WTC11 (cell line): ENCODE data around the gene CACNA1C.

Experiments
- SMAD3 ChIP-seq: sonication (generic); formaldehyde crosslinking; IDR thresholded peaks from 2 replicates; pipeline ENCODE4 v1.8.0; 2022; ENCODE audit warnings: missing genetic modification reagents, mild to moderate bottlenecking, borderline replicate concordance
- TF ChIP-seq, protein P1 (sequence below): fragments of 200-600 bp; IDR thresholded peaks from 2 replicates; pipeline ENCODE4 v1.8.0; 2022; ENCODE audit warnings: antibody characterized with exemption
- TF ChIP-seq, protein P2 (sequence below): sonication (generic); formaldehyde crosslinking; IDR thresholded peaks from 2 replicates; pipeline ENCODE4 v1.8.0; 2022; ENCODE audit warnings: mild to moderate bottlenecking, missing genetic modification reagents
- TF ChIP-seq, protein P3 (sequence below): sonication (generic); formaldehyde crosslinking; IDR thresholded peaks from 2 replicates; pipeline ENCODE4 v1.8.1; 2023; ENCODE audit warnings: mild to moderate bottlenecking, missing genetic modification reagents, moderate library complexity

DNA sequence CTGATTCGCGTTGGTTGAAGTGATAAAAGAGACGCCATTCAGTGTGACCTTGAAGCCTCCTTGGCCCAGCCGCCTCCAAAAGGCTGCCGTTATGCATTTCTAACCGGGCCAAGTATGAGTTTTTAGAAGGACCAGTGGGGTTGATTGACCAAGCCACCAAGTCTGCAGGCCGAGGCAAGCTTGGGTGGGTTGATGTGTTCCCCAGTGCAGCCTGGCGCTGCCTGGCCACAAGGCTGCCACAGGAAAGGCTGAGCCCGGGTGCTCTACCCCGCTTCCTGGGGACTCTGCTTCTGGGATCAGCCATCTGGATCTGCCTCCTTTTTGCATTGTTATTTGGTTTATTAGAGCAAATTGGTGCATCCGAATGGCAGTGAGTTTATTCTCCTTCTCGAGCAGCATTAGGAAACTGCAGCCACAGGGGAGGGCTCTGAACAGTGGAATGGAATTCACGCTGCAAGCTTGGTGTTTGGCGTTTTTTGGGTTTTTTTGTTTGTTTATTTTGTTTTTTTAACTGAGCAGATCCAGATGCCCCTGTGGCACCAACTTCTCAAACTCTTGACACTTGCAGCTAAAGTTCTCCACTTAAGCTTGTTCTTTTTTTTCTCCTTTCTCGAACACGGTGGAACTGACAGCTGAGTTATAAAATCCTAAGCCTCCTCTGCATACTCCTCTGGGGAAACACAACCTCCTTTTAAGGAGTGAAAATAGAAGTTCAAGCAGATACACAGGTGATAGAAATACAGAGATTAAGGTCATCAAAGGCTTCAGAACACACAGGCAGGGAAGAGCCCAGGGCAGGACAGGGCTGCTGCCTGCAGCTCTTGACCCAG, 596.6 kb downstream of the CACNA1C start:
- TF ChIP-seq, protein P1, sequence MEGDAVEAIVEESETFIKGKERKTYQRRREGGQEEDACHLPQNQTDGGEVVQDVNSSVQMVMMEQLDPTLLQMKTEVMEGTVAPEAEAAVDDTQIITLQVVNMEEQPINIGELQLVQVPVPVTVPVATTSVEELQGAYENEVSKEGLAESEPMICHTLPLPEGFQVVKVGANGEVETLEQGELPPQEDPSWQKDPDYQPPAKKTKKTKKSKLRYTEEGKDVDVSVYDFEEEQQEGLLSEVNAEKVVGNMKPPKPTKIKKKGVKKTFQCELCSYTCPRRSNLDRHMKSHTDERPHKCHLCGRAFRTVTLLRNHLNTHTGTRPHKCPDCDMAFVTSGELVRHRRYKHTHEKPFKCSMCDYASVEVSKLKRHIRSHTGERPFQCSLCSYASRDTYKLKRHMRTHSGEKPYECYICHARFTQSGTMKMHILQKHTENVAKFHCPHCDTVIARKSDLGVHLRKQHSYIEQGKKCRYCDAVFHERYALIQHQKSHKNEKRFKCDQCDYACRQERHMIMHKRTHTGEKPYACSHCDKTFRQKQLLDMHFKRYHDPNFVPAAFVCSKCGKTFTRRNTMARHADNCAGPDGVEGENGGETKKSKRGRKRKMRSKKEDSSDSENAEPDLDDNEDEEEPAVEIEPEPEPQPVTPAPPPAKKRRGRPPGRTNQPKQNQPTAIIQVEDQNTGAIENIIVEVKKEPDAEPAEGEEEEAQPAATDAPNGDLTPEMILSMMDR: no peak
- TF ChIP-seq, protein P2, sequence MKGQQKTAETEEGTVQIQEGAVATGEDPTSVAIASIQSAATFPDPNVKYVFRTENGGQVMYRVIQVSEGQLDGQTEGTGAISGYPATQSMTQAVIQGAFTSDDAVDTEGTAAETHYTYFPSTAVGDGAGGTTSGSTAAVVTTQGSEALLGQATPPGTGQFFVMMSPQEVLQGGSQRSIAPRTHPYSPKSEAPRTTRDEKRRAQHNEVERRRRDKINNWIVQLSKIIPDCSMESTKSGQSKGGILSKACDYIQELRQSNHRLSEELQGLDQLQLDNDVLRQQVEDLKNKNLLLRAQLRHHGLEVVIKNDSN (CRISPR knock-in tag): no peak
- no peak for TF ChIP-seq SMAD3 (CRISPR knock-in tag)
- TF ChIP-seq, protein P3, sequence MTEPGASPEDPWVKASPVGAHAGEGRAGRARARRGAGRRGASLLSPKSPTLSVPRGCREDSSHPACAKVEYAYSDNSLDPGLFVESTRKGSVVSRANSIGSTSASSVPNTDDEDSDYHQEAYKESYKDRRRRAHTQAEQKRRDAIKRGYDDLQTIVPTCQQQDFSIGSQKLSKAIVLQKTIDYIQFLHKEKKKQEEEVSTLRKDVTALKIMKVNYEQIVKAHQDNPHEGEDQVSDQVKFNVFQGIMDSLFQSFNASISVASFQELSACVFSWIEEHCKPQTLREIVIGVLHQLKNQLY (CRISPR knock-in tag): no peak
